NCI-H187 (cell line): ENCODE data around the gene EHBP1L1.

Source experiments
- DNase-seq, 2 experiments: peaks; one replicate each; lab custom pipeline; 2025; lab: John Stamatoyannopoulos, UW

The EHBP1L1 gene

DNA sequence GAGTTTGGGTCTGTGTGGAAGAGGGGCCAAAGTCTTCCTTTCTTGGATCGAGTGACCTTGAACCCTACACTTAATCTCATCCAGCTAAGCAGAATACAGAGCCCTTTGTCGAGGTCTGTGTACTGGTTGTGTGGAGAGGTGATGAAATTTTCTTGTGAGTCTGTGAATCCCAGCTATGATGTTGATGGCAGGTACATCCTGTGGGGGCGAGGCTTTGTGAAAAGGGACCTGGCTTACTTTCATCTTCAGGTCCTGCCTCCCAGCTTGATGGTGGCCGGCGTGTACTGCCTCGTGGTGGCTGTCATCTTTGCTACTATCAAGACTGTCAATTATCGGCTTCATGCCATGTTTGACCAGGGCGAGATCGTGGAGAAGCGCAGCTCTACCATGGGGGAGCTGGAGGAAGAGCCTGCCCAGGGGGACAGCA, 40.7 kb downstream of the EHBP1L1 start:
- DNase-seq, result no peak

GRCh38 chr11:65617136-65617850, 41.4 kb downstream of the EHBP1L1 start:
- DNase-seq, result no peak

GRCh38 chr11:65617990-65618751, 42.3 kb downstream of the EHBP1L1 start:
- no peak for DNase-seq

DNA sequence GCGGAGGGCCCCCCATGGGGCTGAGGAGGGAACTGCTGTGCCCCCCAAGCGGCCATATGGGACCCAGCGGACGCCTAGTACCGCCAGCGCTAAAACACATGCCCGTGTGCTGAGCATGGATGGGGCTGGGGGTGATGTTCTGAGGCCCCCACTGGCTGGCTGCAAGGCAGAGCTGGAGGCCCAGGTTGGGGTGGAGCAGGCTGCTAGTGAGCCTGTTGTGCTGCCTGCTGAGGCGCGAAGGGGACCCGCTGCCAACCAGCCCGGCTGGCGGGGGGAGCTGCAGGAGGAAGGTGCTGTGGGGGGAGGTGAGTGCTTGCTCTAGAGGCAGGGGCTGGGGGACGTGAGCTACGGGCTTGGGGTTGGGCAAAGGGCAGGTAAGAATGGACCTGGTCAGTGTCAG, 42.9 kb downstream of the EHBP1L1 start:
- no peak for DNase-seq

DNA sequence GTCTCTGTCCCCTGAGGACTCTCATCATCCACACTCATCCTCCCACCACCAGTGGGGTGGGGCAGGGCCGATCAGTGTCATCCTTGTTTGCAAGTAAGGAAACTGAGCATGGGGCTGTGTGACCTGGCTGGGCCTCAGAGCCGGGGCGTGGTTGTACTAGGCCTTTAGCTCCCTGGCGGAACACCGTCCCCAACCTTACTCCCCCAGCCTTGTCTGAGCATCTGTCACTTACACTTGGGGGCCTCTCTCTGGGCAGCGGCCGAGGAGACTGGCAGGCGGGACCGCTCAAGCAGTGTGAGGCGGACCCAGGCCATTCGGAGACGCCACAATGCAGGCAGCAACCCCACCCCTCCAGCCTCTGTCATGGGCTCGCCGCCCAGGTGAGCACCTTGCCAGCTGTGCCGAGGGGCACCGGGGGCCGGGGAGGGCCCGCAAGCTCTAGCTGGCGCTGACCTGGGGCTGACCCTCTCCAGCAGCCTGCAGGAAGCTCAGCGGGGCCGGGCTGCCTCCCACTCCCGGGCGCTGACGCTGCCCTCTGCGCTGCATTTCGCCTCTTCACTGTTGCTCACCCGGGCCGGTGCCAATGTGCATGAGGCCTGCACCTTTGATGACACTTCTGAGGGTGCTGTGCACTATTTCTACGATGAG, 43.6 kb downstream of the EHBP1L1 start:
- DNase-seq, result no peak

DNA sequence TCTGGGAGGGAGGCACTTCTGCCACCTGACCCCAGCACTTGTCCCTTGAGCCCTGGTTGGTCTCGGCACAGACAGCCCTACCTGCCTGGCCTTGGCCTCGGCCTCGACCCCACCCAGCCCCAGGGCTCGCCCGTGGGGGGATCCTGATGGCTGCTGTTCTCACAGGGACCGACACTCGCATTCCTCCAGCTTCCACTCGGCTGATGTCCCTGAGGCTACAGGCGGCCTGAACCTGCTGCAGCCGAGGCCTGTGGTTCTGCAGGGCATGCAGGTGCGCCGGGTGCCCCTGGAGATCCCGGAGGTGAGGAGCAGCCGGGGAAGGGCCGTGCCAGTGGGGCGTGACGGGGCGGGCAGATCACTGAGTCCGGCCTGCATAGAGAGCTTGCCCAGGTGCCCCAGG, 44.8 kb downstream of the EHBP1L1 start:
- DNase-seq, result no peak

DNA sequence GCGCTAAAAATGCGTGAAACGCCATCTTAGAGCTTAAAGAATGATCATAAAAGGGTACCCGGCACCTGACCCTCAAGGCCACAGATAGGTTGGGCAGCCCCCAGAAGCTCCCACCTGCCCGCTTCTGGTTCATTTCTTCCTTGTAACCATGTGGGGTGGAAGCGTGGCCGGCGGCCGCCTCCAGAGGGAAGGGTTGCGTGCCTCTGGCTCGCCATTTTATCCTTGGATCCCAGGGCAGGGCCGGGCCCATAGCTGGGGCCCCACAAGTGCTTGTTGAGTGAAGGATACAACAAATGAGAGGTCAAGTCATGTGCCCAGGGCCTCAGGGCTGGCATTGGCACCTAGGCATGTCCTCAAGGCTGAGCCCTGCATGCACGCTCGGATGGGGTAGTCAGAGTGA, 45.6 kb downstream of the EHBP1L1 start:
- DNase-seq, result no peak

DNA sequence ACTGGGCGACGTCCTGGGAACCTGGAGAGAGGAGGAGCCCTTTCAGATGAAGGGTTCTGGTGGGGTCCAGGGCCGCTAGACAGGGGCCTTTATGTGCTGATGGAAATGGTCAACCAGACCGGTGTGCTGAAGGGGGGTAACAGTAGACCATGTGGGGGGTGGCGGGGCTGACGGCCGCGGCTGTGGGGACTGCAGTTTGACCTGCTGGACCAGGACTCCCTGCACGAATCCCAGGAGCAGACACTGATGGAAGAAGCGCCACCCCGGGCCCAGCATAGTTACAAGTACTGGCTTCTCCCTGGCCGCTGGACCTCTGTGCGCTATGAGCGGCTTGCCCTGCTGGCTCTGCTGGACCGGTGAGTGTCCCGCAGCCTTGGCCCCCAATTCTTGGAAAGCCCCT, 46.2 kb downstream of the EHBP1L1 start:
- DNase-seq, result no peak

DNA sequence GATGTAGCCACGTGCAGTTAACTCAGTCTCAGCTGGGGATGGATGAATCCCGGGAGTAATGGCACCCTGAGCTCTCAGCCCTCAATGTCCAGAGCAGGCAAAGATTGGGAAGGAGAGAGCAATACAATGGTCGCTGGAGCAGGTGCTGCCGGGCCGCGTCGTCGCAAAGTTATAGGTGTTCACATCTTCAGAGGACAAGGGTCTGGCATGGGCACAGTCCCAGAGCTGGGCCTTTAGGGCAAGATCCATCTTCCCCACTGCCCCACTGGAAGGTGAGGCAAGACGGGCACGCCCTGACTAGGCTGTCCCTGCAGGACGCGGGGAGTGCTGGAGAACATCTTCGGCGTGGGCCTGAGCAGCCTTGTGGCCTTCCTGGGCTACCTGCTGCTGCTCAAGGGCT, 47.3 kb downstream of the EHBP1L1 start:
- no peak for DNase-seq

DNA sequence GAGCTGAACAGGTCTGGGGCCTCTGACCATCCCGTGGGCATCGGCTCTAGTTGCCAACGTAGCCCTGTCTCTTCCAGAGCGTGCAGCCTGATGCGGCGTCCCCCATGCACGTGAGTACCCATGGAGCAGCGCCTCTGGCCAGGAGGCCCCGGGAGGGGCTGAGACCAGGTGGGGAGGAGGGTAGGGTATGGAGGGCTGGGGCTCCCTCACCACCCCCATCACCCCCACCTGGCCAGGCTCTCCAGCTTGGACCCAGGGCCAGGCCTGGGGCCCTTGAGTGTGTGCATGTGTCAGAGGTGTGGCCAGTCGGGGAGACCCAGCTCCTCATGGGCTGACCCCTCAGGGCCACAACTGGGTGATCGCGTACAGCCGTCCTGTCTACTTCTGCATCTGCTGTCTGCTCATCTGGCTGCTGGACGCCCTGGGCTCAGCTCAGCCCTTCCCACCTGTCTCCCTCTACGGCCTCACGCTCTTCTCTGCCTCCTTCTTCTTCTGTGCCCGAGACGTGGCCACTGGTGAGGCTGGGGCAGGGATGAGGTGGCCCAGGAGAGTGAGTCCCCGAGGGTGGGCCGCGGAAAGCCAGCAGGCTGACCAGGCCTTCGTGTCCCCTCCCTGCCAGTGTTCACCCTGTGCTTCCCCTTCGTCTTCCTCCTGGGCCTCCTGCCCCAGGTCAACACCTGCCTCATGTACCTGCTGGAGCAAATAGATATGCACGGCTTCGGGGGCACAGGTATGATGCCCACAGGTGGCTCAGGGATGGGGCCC, 48.2 kb downstream of the EHBP1L1 start:
- no peak for DNase-seq

DNA sequence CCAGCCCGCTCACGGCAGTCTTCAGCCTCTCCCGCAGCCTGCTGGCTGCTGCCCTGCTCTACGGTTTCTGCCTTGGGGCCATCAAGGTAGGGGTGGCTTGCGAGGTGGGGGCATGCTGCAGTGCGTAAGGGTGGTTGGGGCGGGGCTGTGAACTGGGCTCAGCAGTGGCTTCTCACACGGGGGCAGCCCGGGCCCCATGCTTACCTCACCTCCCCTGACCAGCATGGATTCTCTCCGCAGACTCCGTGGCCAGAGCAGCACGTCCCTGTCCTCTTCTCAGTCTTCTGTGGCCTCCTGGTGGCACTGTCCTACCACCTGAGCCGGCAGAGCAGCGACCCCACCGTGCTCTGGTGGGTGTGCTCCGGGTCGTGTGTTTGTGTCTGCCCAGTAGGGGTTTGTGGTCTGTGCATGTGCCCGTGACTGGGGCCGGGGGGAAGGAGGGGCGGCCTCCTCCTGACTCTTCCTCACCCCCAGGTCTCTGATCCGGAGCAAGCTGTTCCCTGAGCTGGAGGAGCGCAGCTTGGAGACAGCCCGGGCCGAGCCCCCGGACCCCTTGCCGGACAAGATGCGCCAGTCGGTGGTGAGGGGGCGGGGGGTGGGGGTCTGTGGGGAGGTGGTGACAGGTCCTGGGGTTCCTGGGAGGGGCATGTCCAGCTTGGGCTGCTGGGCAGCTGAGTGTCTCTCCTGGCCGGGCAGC, 49.2 kb downstream of the EHBP1L1 start:
- no peak for DNase-seq

GRCh38 chr11:65625628-65626342, 49.9 kb downstream of the EHBP1L1 start:
- no peak for DNase-seq

DNA sequence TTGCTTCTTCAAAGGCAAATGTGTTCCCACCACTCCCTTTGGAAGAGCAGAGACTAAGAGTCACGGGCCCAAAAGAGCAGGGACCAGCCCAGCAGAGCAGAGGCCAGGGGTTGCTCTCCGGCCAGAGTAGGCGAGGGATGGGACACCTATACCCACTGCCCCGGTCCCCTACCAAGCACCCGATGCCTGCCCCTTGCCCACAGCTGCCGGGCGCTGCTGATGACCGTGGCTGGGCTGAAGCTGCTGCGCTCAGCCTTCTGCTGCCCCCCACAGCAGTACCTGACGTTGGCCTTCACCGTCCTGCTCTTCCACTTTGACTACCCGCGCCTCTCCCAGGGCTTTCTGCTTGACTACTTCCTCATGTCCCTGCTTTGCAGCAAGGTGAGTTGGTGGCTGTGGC, 51.3 kb downstream of the EHBP1L1 start:
- DNase-seq, result no peak

DNA sequence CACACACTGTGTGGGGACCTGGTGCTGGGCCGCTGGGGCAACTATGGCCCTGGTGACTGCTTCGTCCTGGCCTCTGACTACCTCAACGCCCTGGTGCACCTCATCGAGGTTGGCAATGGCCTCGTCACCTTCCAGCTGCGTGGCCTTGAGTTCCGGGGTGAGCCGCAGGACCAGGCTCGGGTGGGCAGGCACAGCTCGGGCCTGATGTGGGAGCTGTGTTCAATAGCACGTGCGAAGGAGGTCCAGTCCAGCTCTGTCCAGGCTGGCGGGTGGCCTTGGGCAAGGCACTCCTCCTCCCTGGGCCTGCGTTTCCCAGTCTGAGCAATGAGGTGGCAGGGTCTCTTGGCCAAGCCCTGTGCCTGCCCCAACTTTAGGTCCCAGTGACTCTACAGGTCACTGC, 53.7 kb downstream of the EHBP1L1 start:
- DNase-seq, result no peak

GRCh38 chr11:65630215-65630614, 54.4 kb downstream of the EHBP1L1 start:
- DNase-seq, result no peak

DNA sequence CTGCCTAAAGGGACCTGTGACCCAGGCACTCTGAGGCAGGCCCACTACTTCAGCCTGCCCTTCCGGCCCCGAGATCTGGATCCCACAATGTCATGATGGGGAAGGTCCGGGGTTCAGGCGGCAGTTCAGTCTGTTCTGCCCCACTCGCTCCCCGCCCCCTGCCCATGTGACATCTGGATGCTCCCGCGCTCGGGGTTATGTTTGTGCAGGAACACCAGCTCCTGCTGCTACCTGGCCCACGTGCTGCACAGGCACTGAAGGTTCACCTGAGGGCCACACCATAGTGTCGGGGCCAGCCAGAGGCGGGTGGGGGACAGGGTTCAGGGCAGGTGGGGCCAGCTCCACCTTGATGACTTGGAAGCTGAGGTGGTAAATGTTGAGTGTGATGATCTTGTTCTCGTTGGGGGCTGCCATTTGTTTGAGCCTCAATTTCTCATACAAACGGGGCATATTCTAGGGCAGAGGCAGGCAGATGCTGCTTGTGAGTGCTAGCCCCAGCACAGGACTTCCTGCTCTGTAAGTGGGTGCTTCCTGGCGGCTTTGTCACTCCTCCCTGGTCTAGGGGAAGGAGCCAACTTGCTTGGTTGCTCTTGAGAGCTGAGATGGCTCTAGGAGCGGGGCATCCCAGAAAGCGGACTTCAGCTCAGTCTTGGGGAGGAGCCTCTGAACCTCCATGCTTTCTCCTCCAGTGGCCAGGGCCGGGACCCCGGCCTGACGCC, 57.7 kb downstream of the EHBP1L1 start:
- no peak for DNase-seq

- no peak for DNase-seq
Measured at GRCh38 chr11:65634109-65634436, 58.2 kb downstream of the EHBP1L1 start.

- no peak for DNase-seq
Measured at GRCh38 chr11:65634440-65634839, 58.6 kb downstream of the EHBP1L1 start.

- no peak for DNase-seq
Measured at GRCh38 chr11:65634905-65635731, 59.3 kb downstream of the EHBP1L1 start.
